SKM-1 (cell line): Measurements from ENCODE around the gene NEK9.

Source experiments
- DNase-seq: peaks from one replicate; lab custom pipeline; 2025; ENCODE audit not compliant: unreplicated experiment; lab: John Stamatoyannopoulos, UW

Gene NEK9

DNA sequence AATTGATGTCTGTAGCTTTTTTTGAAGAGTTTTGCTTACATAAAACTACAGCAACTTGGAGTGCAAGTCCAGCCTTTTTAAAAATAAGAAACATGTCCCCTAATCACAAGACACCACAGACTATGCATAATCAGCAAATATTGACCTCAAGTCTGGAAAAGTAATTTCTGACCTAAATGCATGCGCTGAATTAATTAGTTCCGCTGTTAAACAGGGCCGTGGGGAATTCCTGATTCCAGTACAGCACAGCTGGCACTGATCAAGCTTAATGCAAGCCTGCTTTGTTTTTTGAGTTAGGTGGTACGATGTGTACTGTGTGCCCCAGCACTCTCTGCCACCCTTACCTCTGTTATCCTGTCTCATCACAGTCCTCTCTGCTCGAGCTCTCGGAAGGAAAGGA lies 84.8 kb downstream of the NEK9 start:
- no peak for DNase-seq

DNA sequence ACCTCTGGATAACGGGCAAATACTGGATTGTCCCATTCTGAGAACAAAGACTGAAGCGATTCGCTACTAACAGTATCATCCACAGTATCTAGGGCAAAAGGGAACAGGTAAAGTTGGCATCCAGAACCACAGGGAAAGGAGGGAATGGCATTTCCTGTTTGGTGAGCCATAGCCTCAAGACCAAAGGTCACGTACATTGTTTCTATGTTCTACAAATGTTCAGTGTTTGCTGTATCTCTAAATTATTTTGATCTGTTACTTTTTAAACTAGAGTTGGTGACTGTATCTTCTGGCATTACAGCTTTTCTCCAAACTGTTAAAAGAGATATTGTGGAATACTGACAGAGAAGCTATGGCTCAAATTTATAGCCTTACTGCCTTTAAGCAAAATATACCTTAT lies 85.2 kb downstream of the NEK9 start:
- no peak for DNase-seq

DNA sequence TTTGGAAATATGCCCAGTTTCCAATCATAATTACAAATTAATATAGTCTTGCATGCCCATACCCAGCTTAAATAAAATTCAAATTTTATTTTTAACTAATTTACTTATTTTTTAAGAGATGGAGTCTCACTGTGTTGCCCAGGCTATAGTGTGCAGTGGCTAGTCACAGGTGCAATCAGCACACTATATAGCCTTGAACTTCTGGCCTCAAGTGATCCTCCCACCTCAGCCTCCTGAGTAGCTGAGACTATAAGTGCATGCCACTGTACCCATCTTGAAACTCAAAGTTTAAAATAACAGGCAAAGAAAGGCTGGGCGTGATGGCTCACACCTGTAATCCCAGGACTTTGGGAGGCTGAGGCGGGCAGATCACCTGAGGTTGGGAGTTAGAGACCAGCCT lies 85.9 kb downstream of the NEK9 start:
- no peak for DNase-seq

DNA sequence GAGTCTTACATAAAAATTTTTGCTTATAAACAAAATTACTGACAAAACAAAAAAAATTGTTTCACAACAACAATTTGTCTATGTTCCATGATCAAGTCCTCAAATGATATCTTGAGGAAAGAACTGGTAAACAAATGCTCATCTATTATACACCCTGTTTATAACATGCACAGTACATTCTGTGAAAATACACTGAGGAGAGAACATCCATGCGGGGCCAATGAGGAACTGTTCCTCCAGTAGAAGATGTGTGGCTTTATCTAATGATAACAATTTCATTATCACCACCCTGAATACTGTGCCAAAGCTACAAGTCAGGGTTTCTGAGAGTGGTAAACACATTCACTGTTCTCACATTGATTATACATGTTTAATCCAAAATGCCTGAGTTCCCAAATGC lies 86.3 kb downstream of the NEK9 start:
- no peak for DNase-seq

DNA sequence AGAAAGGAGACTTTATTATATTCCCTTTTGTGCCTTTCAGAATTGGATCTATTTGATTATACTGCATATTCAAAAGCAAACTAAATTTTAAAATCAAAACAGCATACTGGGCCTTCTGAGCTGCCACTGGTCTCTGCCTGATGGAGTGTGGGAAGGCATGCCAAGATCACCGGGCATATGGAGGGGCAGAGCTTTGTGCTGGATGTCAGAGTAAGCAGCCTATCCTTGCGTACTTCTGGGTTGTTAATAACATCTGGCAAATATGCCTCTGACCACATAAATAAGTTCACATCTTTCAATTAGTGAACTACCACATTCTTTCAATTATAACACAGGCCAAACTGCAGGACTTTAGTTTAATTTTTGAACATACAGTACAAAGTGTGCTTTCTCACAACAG lies 93.9 kb downstream of the NEK9 start:
- DNase-seq = no peak

DNA sequence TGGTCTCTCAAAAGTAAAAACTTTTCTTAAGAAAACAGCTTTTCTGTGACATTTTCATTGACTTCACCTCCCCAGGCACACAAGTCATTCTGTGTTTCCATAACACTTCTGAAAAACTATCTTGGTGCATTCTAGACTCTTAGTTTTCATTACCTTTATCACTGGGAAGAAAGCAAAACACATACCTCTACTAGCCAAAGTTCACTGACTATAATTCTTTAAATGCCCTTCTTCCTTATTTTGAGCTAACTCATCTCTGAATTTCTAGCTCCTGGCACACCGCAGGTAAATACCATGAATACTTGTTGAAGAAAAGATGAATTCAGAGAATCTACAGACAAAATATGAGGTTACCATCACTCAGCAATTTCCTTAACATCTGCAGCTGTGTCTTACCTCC lies 96.7 kb downstream of the NEK9 start:
- no peak for DNase-seq
